OCI-LY3 (cell line): ENCODE measurements around the gene RPL27.

ENCODE experiments used
- H2AFZ ChIP-seq: fragments of 200-600, 300-600 bp; shearing (Covaris generic); 2 replicates; pipeline ENCODE4 v1.6.0; 2014; ENCODE audit warnings: antibody characterized with exemption, low read depth, low read length
- H3K27ac ChIP-seq: fragments of 200-600, 300-600 bp; sonication (generic); 2 replicates; pipeline ENCODE4 v1.5.1; 2014; ENCODE audit warnings: mild to moderate bottlenecking, low read length, moderate library complexity, mixed read lengths
- H3K27me3 ChIP-seq: fragments of 200-600, 300-600 bp; sonication (generic); 2 replicates; pipeline ENCODE4 v1.6.1; 2014; ENCODE audit warnings: low read depth, low read length, mixed read lengths
- H3K36me3 ChIP-seq: fragments of 200-600, 300-600 bp; sonication (generic); replicated peaks from 2 replicates; pipeline ENCODE3; 2014; ENCODE audit warnings: low read depth, low read length, mixed read lengths
- H3K4me1 ChIP-seq: fragments of 300-600, 200-600 bp; sonication (generic); 2 replicates; pipeline ENCODE4 v1.6.1; 2014; ENCODE audit warnings: low read length, mixed read lengths
- H3K4me2 ChIP-seq: fragments of 200-600, 300-600 bp; sonication (generic); 2 replicates; pipeline ENCODE4 v1.6.1; 2014; ENCODE audit warnings: low read length, mixed read lengths
- H3K4me3 ChIP-seq: fragments of 300-600, 200-600 bp; sonication (generic); 2 replicates; pipeline ENCODE4 v1.5.1; 2014; ENCODE audit warnings: antibody characterized with exemption, mild to moderate bottlenecking, low read length, moderate library complexity
- H3K79me2 ChIP-seq: fragments of 300-600, 200-600 bp; shearing (Covaris generic); 2 replicates; pipeline ENCODE4 v1.6.1; 2014; ENCODE audit warnings: mild to moderate bottlenecking, low read length, mixed read lengths
- H3K9ac ChIP-seq: fragments of 300-600, 200-600 bp; shearing (Covaris generic); 2 replicates; pipeline ENCODE4 v1.6.0; 2014; ENCODE audit warnings: mild to moderate bottlenecking, low read length, moderate library complexity
- H3K9me3 ChIP-seq: fragments of 200-600, 300-600 bp; shearing (Covaris generic); 2 replicates; pipeline ENCODE4 v1.6.1; 2014; ENCODE audit warnings: low read length, mixed read lengths; ENCODE audit not compliant: insufficient read depth
- H4K20me1 ChIP-seq: fragments of 200-600, 300-600 bp; sonication (generic); 2 replicates; pipeline ENCODE4 v1.6.1; 2016; ENCODE audit warnings: low read length, mixed read lengths; ENCODE audit not compliant: insufficient read depth
- EZH2phosphoT487 ChIP-seq: fragments of 200-600 bp; shearing (Covaris generic); IDR thresholded peaks from 2 replicates; pipeline ENCODE4 v1.6.1; 2018; ENCODE audit warnings: antibody characterized with exemption, mixed run types, low read depth
- TF ChIP-seq, protein P1 (sequence below): fragments of 200-600, 300-600 bp; sonication (generic); IDR thresholded peaks from 2 replicates; pipeline ENCODE4 v1.5.1; 2014; ENCODE audit warnings: antibody characterized with exemption, low read length, low read depth

The RPL27 gene

DNA sequence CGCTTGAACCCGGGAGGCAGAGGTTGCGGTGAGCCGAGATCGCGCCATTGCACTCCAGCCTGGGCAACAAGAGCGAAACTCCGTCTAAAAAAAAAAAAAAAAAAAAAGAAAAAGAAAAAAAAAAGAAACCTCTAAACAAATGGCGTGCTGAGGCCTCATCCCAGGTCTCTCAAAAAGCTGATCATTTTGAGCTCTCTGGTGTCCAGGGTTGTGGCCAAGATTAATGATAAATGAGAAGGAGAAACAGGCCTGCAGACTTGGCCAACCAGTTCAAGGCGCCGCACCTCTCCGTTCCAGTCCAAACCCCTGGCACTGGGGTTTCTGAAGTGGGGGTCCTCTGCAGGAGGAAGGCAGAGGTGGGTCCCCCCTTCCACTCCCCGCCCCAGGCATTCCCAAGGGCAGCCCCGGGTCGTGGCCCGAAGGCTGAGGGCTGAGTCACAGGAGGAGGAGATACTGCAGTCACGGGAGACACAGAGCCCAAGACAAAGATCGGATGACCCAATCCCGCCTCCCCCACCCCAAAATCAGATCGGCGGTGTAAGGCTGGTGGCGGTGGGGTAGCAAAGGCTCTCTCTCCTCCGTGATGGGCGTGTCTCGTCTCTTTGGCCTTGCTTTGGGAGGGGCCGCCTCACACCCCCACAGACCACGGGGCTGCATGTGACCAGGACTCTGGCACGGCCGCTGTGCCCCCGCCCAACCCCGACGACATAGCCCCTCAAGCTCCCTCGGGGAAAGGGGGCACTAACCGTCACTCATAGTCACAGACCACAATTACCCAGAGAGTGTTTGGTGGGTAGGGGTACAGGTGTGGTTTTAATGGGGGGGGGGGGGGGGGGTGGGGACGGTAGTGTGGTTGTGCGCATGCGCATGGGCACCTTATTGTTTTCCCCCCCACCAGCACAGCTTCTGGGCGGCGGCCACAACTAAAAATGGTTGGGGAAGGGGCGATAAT, 22.8 kb downstream of the RPL27 start:
- Histone ChIP-seq H4K20me1 (no peaks in the 10 kb centered on the region), H3K27ac (no peak overlapping the region), H3K4me2 (peak overlapping the region; percentile 84), H3K9ac (peak overlapping the region; percentile 53), H3K79me2 (no peaks in the 10 kb centered on the region), H2AFZ (no peak overlapping the region), H3K4me3 (peak overlapping the region; percentile 84), H3K27me3 (no peaks in the 10 kb centered on the region), H3K4me1 (peaks cover 3% of the 10 kb centered on the region; the same call in 1 of the 2 replicates), H3K36me3 (no peaks in the 10 kb centered on the region), H3K9me3 (no peaks in the 10 kb centered on the region)
- TF ChIP-seq, protein P1, sequence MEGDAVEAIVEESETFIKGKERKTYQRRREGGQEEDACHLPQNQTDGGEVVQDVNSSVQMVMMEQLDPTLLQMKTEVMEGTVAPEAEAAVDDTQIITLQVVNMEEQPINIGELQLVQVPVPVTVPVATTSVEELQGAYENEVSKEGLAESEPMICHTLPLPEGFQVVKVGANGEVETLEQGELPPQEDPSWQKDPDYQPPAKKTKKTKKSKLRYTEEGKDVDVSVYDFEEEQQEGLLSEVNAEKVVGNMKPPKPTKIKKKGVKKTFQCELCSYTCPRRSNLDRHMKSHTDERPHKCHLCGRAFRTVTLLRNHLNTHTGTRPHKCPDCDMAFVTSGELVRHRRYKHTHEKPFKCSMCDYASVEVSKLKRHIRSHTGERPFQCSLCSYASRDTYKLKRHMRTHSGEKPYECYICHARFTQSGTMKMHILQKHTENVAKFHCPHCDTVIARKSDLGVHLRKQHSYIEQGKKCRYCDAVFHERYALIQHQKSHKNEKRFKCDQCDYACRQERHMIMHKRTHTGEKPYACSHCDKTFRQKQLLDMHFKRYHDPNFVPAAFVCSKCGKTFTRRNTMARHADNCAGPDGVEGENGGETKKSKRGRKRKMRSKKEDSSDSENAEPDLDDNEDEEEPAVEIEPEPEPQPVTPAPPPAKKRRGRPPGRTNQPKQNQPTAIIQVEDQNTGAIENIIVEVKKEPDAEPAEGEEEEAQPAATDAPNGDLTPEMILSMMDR: no peak
- TF ChIP-seq EZH2phosphoT487: no peak

DNA sequence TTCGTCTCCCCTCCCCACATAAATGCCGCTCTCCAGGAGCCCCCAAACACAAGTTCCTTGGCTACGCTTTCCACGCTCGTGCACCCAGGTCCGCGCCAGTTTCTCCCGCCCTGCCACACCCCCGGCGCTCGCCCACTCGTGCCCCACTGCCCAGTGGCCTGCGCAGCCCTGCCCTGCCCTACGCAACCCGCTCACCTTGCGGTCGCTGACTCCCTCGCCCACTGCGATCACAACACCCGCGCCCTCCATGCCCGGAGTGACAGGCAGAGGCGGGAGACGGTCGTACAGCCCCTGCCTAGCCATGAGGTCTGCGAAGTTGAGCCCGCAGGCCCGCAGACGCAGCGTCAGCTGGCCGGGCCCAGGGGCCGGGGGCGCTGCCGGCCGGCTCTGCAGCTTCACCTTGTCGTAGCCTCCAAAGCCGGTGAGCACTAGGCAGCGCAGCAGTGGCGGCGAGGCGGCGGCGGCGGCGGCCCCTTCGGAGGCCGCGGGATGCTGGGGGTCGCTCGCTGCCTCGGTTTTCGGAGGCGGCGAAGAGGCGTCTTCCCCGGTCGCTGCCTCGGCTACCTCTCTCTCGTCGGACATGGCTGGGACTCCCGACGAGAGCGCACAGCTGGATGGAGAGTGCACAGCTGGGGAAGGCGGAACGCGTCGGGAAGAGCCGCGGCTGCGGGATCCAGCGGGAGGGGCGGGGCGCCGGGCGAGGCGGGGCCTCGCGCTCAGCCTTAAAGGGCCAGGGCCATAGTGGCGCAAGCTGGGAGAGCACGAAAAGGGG, 23.7 kb downstream of the RPL27 start, which contains the start of gene VAT1:
TSS of gene VAT1 (minus strand) at position 645 of the 772 bp plus-strand sequence. CDS start at position 582, 63 bp downstream.
- peak within 1 kb of the TSS; percentile 84 for H3K4me2 ChIP-seq
- no peak for TF ChIP-seq EZH2phosphoT487
- TF ChIP-seq, protein P1: no peak
- H3K27me3 ChIP-seq: no peaks in the 10 kb centered on the region
- H3K27ac ChIP-seq: no peak within 1 kb of the TSS
- peak within 1 kb of the TSS; percentile 84 for H3K4me3 ChIP-seq
- H2AFZ ChIP-seq: peak within 1 kb of the TSS; percentile 69
- peaks cover 3% of the 10 kb centered on the region; the same call in 1 of the 2 replicates for H3K4me1 ChIP-seq
- H3K79me2 ChIP-seq: no peaks in the 10 kb centered on the region
- H3K9ac ChIP-seq: peak within 1 kb of the TSS; percentile 53
- H4K20me1 ChIP-seq: no peaks in the 10 kb centered on the region
- no peaks in the 10 kb centered on the region for H3K9me3 ChIP-seq
- H3K36me3 ChIP-seq: no peaks in the 10 kb centered on the region

DNA sequence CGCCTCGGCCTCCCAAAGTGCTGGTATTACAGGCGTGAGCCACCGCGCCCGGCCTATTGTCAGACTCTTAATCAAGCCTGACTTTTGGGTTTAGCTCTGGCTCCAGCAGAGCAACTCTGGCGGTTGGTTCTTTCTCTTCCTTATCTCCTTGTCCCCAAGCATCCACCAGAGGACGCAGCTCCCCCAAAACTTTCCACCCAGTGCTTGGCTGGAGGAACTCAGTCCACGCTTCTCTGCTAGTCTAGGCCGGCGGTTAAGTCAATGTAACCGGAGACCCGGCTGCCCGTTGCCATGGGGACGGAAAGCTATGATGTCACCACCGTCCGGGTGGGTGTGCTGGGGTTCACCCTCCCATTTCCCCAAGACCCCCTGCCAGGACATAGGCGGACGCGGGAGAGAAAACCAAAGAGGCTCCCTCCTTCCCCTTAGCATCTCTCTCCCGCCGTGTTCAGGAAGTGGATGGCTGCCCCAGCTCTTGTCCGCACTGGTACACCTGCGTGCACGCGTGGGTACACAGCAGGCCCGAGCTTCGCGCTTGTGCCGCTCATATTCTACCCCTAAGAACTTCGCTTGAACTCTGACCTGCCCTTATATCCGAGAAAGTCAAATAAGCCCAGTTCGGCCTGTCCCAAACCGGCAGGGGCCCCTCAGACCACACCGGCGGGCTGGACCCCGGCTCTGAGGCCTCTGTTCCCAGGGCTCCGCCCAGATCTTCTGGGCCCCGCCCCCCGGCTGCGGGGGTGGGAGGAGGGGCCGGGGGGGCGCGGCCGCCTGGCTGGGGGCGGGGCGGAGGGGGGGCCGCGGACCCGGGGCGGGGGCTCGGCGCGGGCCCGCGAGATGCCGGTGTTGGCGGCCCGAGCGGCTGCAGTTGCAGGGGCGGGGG, 26.4 kb downstream of the RPL27 start, which contains the start of gene RND2:
TSS of gene RND2 (plus strand) at position 825 of the 883 bp plus-strand sequence. CDS start 117 bp downstream, outside the sequence.
- H3K9me3 ChIP-seq: no peaks in the 10 kb centered on the region
- H3K79me2 ChIP-seq: no peaks in the 10 kb centered on the region
- peak within 1 kb of the TSS; percentile 75 for H3K4me2 ChIP-seq
- H3K36me3 ChIP-seq: no peaks in the 10 kb centered on the region
- H3K27ac ChIP-seq: no peak within 1 kb of the TSS
- H4K20me1 ChIP-seq: no peaks in the 10 kb centered on the region
- no peaks in the 10 kb centered on the region for H3K27me3 ChIP-seq
- H2AFZ ChIP-seq: peak within 1 kb of the TSS; percentile 39
- TF ChIP-seq, protein P1: peak; percentile 63
- no peak for TF ChIP-seq EZH2phosphoT487
- peaks cover 3% of the 10 kb centered on the region; the same call in 1 of the 2 replicates for H3K4me1 ChIP-seq
- H3K4me3 ChIP-seq: peak within 1 kb of the TSS; percentile 78
- H3K9ac ChIP-seq: peak within 1 kb of the TSS; percentile 36
